NB4 (cell line): ENCODE results near the gene FBXO11.

Source experiments
- MYC ChIP-seq: IDR thresholded peaks from 2 replicates; pipeline ENCODE4 v1.6.1; 2011; ENCODE audit warnings: low read depth, low read length
- POLR2A ChIP-seq: IDR thresholded peaks from 2 replicates; pipeline ENCODE4 v1.6.1; 2011; ENCODE audit warnings: mild to moderate bottlenecking; ENCODE audit not compliant: insufficient read length; ENCODE audit errors: extremely low read depth
- TF ChIP-seq, protein P1 (sequence below): IDR thresholded peaks from one replicate; pipeline ENCODE4 v1.5.1; 2012; ENCODE audit warnings: low read depth, low read length
- TF ChIP-seq, protein P2 (sequence below): IDR thresholded peaks from 2 replicates; pipeline ENCODE4 v1.6.1; 2011; ENCODE audit warnings: low read depth, low read length

DNA sequence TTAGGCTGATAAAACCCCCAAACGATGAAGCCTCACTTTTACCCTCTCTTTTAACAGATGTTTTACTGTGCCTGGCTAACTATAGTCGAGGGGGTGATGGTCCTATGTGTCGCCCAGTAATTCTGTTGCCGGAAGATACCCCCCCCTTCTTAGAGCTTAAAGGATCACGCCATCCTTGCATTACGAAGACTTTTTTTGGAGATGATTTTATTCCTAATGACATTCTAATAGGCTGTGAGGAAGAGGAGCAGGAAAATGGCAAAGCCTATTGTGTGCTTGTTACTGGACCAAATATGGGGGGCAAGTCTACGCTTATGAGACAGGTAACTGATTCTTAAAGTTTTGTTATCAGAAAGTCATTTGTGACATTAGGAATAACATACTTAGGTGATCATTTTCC, 102.9 kb downstream of the FBXO11 start:
- TF ChIP-seq, protein P1, sequence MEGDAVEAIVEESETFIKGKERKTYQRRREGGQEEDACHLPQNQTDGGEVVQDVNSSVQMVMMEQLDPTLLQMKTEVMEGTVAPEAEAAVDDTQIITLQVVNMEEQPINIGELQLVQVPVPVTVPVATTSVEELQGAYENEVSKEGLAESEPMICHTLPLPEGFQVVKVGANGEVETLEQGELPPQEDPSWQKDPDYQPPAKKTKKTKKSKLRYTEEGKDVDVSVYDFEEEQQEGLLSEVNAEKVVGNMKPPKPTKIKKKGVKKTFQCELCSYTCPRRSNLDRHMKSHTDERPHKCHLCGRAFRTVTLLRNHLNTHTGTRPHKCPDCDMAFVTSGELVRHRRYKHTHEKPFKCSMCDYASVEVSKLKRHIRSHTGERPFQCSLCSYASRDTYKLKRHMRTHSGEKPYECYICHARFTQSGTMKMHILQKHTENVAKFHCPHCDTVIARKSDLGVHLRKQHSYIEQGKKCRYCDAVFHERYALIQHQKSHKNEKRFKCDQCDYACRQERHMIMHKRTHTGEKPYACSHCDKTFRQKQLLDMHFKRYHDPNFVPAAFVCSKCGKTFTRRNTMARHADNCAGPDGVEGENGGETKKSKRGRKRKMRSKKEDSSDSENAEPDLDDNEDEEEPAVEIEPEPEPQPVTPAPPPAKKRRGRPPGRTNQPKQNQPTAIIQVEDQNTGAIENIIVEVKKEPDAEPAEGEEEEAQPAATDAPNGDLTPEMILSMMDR, result no peak
- TF ChIP-seq POLR2A, result no peak
- TF ChIP-seq, protein P2, sequence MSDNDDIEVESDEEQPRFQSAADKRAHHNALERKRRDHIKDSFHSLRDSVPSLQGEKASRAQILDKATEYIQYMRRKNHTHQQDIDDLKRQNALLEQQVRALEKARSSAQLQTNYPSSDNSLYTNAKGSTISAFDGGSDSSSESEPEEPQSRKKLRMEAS, result no peak
- TF ChIP-seq MYC, result no peak
